Testis (tissue), 3 donors: ENCODE measurements around the gene NLRP4. TPM values are rescaled to one million over a fixed set of nuclear protein-coding genes. Genes with fewer than 3 reads are reported as not detected.
A peak's percentile ranks its signal among the peaks of the same experiment; 100 is the strongest.

Source experiments
- DNase-seq: peaks from one replicate; pipeline ENCODE4 v3.0.0-alpha.2; 2019
- H3K27ac ChIP-seq, 2 donors: fragments of 200-600 bp; sonication (generic); one replicate each; pipeline ENCODE4 v1.5.1; 2019
- H3K27me3 ChIP-seq: fragments of 200-600 bp; sonication (generic); one replicate; pipeline ENCODE4 v1.5.1; 2019
- H3K36me3 ChIP-seq: fragments of 200-600 bp; sonication (generic); one replicate; pipeline ENCODE4 v1.5.1; 2017; ENCODE audit warnings: low read depth; ENCODE audit errors: missing control alignments
- H3K4me1 ChIP-seq: fragments of 200-600 bp; sonication (generic); one replicate; pipeline ENCODE4 v1.5.1; 2019
- H3K4me3 ChIP-seq, 2 donors: fragments of 200-600 bp; sonication (generic); one replicate each; pipeline ENCODE4 v1.5.1; 2017 to 2019
- H3K9me3 ChIP-seq: fragments of 200-600 bp; sonication (generic); one replicate; pipeline ENCODE4 v1.5.1; 2017
- CTCF ChIP-seq, 3 experiments: fragments of 450-650 bp in 2 of 3; fragments of 200-600 bp in 1 of 3; sonication (generic) in 1 of 3; IDR thresholded peaks; one replicate each; pipeline ENCODE4 v1.5.1; 2016 to 2019; ENCODE audit warnings: antibody characterized with exemption in 3 of 3, mild to moderate bottlenecking in 2 of 3, moderate library complexity in 1 of 3
- POLR2A ChIP-seq: fragments of 450-650 bp; IDR thresholded peaks from one replicate; pipeline ENCODE4 v1.6.1; 2017; ENCODE audit warnings: antibody characterized with exemption, mild to moderate bottlenecking, moderate library complexity
- WGBS, 2 donors: methylation state at CpG; one replicate each; pipeline ENCODE4 v1.1.5; 2018; 5-methylcytosine and 5-hydroxymethylcytosine counted together
- intact Hi-C: fragments of 100-400 bp; cut with DNase I; formaldehyde crosslinking; loops from one replicate; pipeline ENCODE4 v1.15.1; 2023; ENCODE audit warnings: low total_unique reads
- polyA plus RNA-seq: library from polyadenylated mRNA; stranded (reverse); fragments of 350-450 nt; fragmentation: Illumina TruSeq; extraction: RNeasy Lipid Tissue Mini Kit (QIAGEN cat#74804); gene quantifications from one replicate; pipeline ENCODE4 v1.2.3, GENCODE V29; 2014; ENCODE audit warnings: low read depth, low replicate concordance; ENCODE audit not compliant: insufficient read depth
- total RNA-seq, 2 donors: library from RNA; depleted of rRNA; stranded (reverse); fragments of >200 nt; gene quantifications; one replicate each; pipeline ENCODE4 v1.2.3, GENCODE V29; 2016

Gene NLRP4
- total and polyA plus RNA-seq, 3 donors from 2014 or later, result 15.4 to 18.2 (median 17.2) TPM

- peak; percentile 93 for DNase-seq
- Histone ChIP-seq H3K4me1 (no peaks in the 10 kb centered on the region), H3K9me3 (no peaks in the 10 kb centered on the region), H3K36me3 (no peaks in the 10 kb centered on the region), H3K27ac (no peak overlapping the region), H3K4me3 (no peak overlapping the region), H3K27me3 (no peaks in the 10 kb centered on the region)
- intact Hi-C loops, result no loop called here
- no peak for TF ChIP-seq POLR2A
- peak; percentile 50 to 65 (median 56) for TF ChIP-seq CTCF (IDR thresholded peaks at IDR 0.05)
- WGBS, 2 donors, result 16 to 19% methylated on average over 20 of the region's 20 CpGs
These were observed 26.8 kb upstream of the NLRP4 start for GRCh38 chr19:55809381-55810058.

- DNase-seq, result no peak
- TF ChIP-seq POLR2A, result no peak
- no peak for TF ChIP-seq CTCF (IDR thresholded peaks at IDR 0.05)
- no peak overlapping the region for H3K27ac ChIP-seq
- H3K36me3 ChIP-seq, result no peaks in the 10 kb centered on the region
- H3K4me3 ChIP-seq, result no peak overlapping the region
- H3K4me1 ChIP-seq, result no peaks in the 10 kb centered on the region
- WGBS, 2 donors, result 76% methylated on average over 3 of the region's 3 CpGs
- intact Hi-C loops, result no loop called here
- no peaks in the 10 kb centered on the region for H3K27me3 ChIP-seq
- H3K9me3 ChIP-seq, result no peaks in the 10 kb centered on the region
These were observed 25.0 kb upstream of the NLRP4 start for GRCh38 chr19:55811340-55811739.

- no peak for DNase-seq
- intact Hi-C loops, result no loop called here
These were observed 23.9 kb upstream of the NLRP4 start for GRCh38 chr19:55812449-55812848.

GRCh38 chr19:55813906-55814305 lies 22.4 kb upstream of the NLRP4 start:
- Histone ChIP-seq H3K4me3 (no peak overlapping the region), H3K27ac (no peak overlapping the region), H3K27me3 (no peaks in the 10 kb centered on the region), H3K36me3 (no peaks in the 10 kb centered on the region), H3K4me1 (no peaks in the 10 kb centered on the region), H3K9me3 (no peaks in the 10 kb centered on the region)
- intact Hi-C loops, result no loop called here
- DNase-seq, result no peak
- no peak for TF ChIP-seq CTCF (IDR thresholded peaks at IDR 0.05)
- TF ChIP-seq POLR2A, result no peak
- WGBS, 2 donors, result 94 to 95% methylated on average over 5 of the region's 5 CpGs

More at GRCh38 chr19:55812449-55812848, 23.9 kb upstream of the NLRP4 start:
- no peaks in the 10 kb centered on the region for H3K9me3 ChIP-seq
- no peaks in the 10 kb centered on the region for H3K4me1 ChIP-seq
- no peak overlapping the region for H3K27ac ChIP-seq
- no peak overlapping the region for H3K4me3 ChIP-seq
- 67% methylated on average over 7 of the region's 7 CpGs for WGBS, 2 donors
- H3K27me3 ChIP-seq, result no peaks in the 10 kb centered on the region
- TF ChIP-seq POLR2A (no peak), CTCF (IDR thresholded peaks at IDR 0.05) (no peak)
- no peaks in the 10 kb centered on the region for H3K36me3 ChIP-seq

- Histone ChIP-seq H3K27ac (no peak overlapping the region), H3K36me3 (no peaks in the 10 kb centered on the region), H3K9me3 (no peaks in the 10 kb centered on the region), H3K4me1 (no peaks in the 10 kb centered on the region), H3K4me3 (no peak overlapping the region), H3K27me3 (no peaks in the 10 kb centered on the region)
- TF ChIP-seq POLR2A (no peak), CTCF (IDR thresholded peaks at IDR 0.05) (no peak)
- no peak for DNase-seq
- intact Hi-C loops, result no loop called here
- WGBS, 2 donors, result 83 to 86% methylated on average over 3 of the region's 3 CpGs
These were observed 16.3 kb upstream of the NLRP4 start for GRCh38 chr19:55820037-55820436.
